Suprapubic skin (tissue), 4 donors: ENCODE results near the gene SDC1. TPM values are rescaled to one million over a fixed set of nuclear protein-coding genes. Genes with fewer than 3 reads are reported as not detected.

Experiments used
- DNase-seq, 2 donors: peaks; one replicate each; pipeline ENCODE4 v3.0.0-alpha.2; 2019; ENCODE audit warnings: low spot score in 2 of 2
- H3K27ac ChIP-seq: fragments of 200-600 bp; sonication (generic); one replicate; pipeline ENCODE4 v1.5.1; 2019
- H3K27me3 ChIP-seq: fragments of 200-600 bp; sonication (generic); one replicate; pipeline ENCODE4 v1.5.1; 2019
- H3K36me3 ChIP-seq: fragments of 200-600 bp; sonication (generic); one replicate; pipeline ENCODE4 v1.5.1; 2019
- H3K4me1 ChIP-seq: fragments of 200-600 bp; sonication (generic); one replicate; pipeline ENCODE4 v1.5.1; 2019
- H3K4me3 ChIP-seq: fragments of 200-600 bp; sonication (generic); one replicate; pipeline ENCODE4 v1.5.1; 2019; ENCODE audit warnings: mild to moderate bottlenecking
- H3K9me3 ChIP-seq: fragments of 200-600 bp; sonication (generic); one replicate; pipeline ENCODE4 v1.5.1; 2019
- EP300 ChIP-seq: sonication (generic); formaldehyde crosslinking; IDR thresholded peaks from one replicate; pipeline ENCODE4 v1.6.1; 2017; ENCODE audit warnings: antibody characterized with exemption
- POLR2A ChIP-seq, 2 donors: fragments of 450-650 bp; IDR thresholded peaks; one replicate each; pipeline ENCODE4 v1.6.1; 2017; ENCODE audit warnings: antibody characterized with exemption in 2 of 2, mild to moderate bottlenecking in 2 of 2, moderate library complexity in 2 of 2
- POLR2AphosphoS5 ChIP-seq, 3 donors: sonication (generic); formaldehyde crosslinking; IDR thresholded peaks; one replicate each; pipeline ENCODE4 v1.6.1; 2017; ENCODE audit warnings: antibody characterized with exemption in 3 of 3
- WGBS: methylation state at CpG from one replicate; pipeline ENCODE4 v1.1.5; 2018; 5-methylcytosine and 5-hydroxymethylcytosine counted together
- total RNA-seq, 4 donors: library from RNA; depleted of rRNA; stranded (reverse); fragments of >200 nt; gene quantifications; one replicate each; pipeline ENCODE4 v1.1.0, GENCODE V29; 2016
- TF ChIP-seq, protein P1 (sequence below), 2 donors: fragments of 200-600 bp in 1 of 2; fragments of 450-650 bp in 1 of 2; sonication (generic) in 1 of 2; IDR thresholded peaks; one replicate each; pipeline ENCODE4 v1.5.1; 2016 to 2019; ENCODE audit warnings: antibody characterized with exemption in 2 of 2, mild to moderate bottlenecking in 1 of 2, moderate library complexity in 1 of 2

Gene SDC1
- total RNA-seq, 4 donors from 2014 or later: 258 to 892 (median 636) TPM

- Histone ChIP-seq H3K4me1 (peaks cover 96% of the 10 kb centered on the region), H3K27ac (peak overlapping the region; percentile 98), H3K27me3 (no peaks in the 10 kb centered on the region), H3K4me3 (no peak overlapping the region), H3K9me3 (no peaks in the 10 kb centered on the region), H3K36me3 (no peaks in the 10 kb centered on the region)
- 87% methylated on average over 9 of the region's 13 CpGs for WGBS
- peak in 1 of 2 donors; percentile 59 for DNase-seq
- TF ChIP-seq POLR2AphosphoS5 (IDR thresholded peaks at IDR 0.05): no peak
- TF ChIP-seq POLR2A (IDR thresholded peaks at IDR 0.05): no peak
- no peak for TF ChIP-seq EP300
- TF ChIP-seq, protein P1, sequence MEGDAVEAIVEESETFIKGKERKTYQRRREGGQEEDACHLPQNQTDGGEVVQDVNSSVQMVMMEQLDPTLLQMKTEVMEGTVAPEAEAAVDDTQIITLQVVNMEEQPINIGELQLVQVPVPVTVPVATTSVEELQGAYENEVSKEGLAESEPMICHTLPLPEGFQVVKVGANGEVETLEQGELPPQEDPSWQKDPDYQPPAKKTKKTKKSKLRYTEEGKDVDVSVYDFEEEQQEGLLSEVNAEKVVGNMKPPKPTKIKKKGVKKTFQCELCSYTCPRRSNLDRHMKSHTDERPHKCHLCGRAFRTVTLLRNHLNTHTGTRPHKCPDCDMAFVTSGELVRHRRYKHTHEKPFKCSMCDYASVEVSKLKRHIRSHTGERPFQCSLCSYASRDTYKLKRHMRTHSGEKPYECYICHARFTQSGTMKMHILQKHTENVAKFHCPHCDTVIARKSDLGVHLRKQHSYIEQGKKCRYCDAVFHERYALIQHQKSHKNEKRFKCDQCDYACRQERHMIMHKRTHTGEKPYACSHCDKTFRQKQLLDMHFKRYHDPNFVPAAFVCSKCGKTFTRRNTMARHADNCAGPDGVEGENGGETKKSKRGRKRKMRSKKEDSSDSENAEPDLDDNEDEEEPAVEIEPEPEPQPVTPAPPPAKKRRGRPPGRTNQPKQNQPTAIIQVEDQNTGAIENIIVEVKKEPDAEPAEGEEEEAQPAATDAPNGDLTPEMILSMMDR (IDR thresholded peaks at IDR 0.05): no peak
These were observed 9.5 kb downstream of the SDC1 start for GRCh38 chr2:20215183-20216040.

GRCh38 chr2:20214566-20215182, 10.3 kb downstream of the SDC1 start:
- peak overlapping the region; percentile 98 for H3K27ac ChIP-seq
- no peak for DNase-seq
- no peaks in the 10 kb centered on the region for H3K36me3 ChIP-seq
- 50% methylated on average over 1 of the region's 2 CpGs for WGBS
- peaks cover 97% of the 10 kb centered on the region for H3K4me1 ChIP-seq
- no peak for TF ChIP-seq EP300
- TF ChIP-seq POLR2A (IDR thresholded peaks at IDR 0.05): no peak
- TF ChIP-seq POLR2AphosphoS5 (IDR thresholded peaks at IDR 0.05): no peak
- TF ChIP-seq, protein P1 (IDR thresholded peaks at IDR 0.05): no peak
- H3K9me3 ChIP-seq: no peaks in the 10 kb centered on the region
- no peak overlapping the region for H3K4me3 ChIP-seq
- H3K27me3 ChIP-seq: no peaks in the 10 kb centered on the region

- 49% methylated on average over 9 of the region's 9 CpGs for WGBS
- DNase-seq: no peak
- Histone ChIP-seq H3K27ac (peak overlapping the region; percentile 98), H3K27me3 (no peaks in the 10 kb centered on the region), H3K9me3 (no peaks in the 10 kb centered on the region), H3K4me1 (peaks cover 96% of the 10 kb centered on the region), H3K4me3 (no peak overlapping the region), H3K36me3 (no peaks in the 10 kb centered on the region)
- TF ChIP-seq POLR2AphosphoS5 (IDR thresholded peaks at IDR 0.05) (no peak), POLR2A (IDR thresholded peaks at IDR 0.05) (no peak), EP300 (no peak)
- TF ChIP-seq, protein P1 (IDR thresholded peaks at IDR 0.05): no peak
These were observed 11.0 kb downstream of the SDC1 start for GRCh38 chr2:20213651-20214565.

- TF ChIP-seq POLR2A (IDR thresholded peaks at IDR 0.05) (no peak), EP300 (no peak), POLR2AphosphoS5 (IDR thresholded peaks at IDR 0.05) (peak in 2 of 3 donors; percentile 48 to 92)
- TF ChIP-seq, protein P1 (IDR thresholded peaks at IDR 0.05): no peak
- Histone ChIP-seq H3K4me3 (peak overlapping the region; percentile 30), H3K27me3 (no peaks in the 10 kb centered on the region), H3K36me3 (no peaks in the 10 kb centered on the region), H3K27ac (peak overlapping the region; percentile 98), H3K9me3 (no peaks in the 10 kb centered on the region), H3K4me1 (peaks cover 95% of the 10 kb centered on the region)
- 36% methylated on average over 6 of the region's 16 CpGs for WGBS
- DNase-seq: peak in 1 of 2 donors; percentile 86
These were observed 11.9 kb downstream of the SDC1 start for GRCh38 chr2:20212871-20213503.
